Stromal cell of bone marrow (primary cell): ENCODE measurements around the gene IGF2BP3.

Experiments
- DNase-seq: peaks from one replicate; pipeline ENCODE4 v3.0.0-alpha.2; 2012; ENCODE audit warnings: low read depth

The IGF2BP3 gene

DNA sequence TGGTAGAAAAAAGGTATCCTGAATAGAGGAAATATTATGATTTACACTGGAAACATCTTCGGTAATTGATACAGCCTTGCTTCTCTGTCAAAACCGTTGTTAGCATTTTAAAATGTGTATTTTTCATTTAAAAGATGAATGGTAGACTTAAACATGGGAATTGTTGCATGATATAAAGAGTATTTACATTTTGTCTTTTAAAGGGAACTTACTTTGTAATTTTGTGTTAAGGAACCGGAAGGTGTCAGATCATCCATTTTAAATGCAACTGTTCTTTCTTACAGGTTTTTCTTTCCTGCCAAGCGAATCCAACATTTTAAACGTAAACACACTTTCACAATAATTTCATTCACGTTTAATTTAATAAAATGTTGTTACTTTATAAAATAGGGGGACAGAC, 1.8 kb upstream of the IGF2BP3 start:
- no peak for DNase-seq

GRCh38 chr7:23471106-23471859, 992 bp upstream of the IGF2BP3 start:
- no peak for DNase-seq

DNA sequence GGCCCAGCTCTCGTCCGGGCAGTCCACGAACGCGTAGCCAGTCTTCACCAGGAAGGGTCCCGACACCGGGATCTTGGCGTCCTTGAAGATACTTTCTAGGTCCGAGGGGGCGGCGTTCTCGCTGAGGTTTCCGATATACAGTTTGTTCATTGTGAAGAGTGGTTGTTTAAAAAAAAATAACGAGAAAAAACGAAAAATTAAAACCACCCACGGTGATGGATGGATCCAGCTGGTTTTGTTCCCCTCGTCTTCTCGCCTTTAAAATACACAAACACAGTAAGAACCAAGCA, 385 bp downstream of the IGF2BP3 start:
- no peak for DNase-seq

DNA sequence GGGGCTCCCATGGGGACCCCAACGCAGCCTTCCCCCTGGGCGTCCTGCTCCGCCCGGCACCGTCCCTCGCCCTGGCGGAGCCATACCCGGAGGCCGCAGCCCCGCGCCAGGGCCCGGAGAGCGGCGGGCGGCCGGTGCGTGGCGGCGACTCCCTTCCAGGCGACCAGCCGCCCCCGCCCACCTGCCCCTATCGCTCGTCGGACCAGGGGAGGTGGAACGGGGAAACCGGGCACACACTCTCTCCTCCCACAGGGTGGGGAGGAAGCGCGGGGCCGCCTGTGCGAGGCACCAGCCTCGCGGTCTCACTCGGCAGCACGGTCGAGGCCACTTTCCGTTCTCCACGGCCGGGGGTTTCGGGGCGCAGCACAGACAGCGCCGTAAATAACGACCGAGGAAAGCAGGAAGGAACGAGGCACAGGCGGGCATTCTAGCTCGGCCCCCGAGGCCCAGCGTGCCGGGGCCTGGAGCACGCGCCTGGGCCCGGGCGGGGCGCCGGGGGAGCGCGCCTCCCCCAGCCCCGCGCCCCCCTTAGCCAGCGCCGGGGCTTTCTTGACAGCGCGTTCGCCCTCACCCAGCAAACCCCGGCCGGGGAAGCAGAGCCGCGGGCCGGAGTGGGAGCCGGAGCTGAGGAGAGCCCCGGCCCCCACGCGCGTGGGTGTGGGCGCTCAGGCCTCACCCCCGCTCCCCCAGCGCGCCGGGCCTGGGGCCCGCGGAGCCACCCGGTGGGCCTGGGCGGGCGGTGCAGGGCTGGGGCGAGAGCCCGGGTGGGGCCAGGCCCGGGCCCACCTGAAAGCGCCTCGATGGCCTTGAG, 936 bp downstream of the IGF2BP3 start:
- no peak for DNase-seq

GRCh38 chr7:23468526-23469149, 1.7 kb downstream of the IGF2BP3 start:
- DNase-seq = no peak

GRCh38 chr7:23467806-23468525, 2.3 kb downstream of the IGF2BP3 start:
- no peak for DNase-seq

GRCh38 chr7:23467291-23467805, 2.9 kb downstream of the IGF2BP3 start:
- DNase-seq = no peak

GRCh38 chr7:23462846-23463245, 7.4 kb downstream of the IGF2BP3 start:
- DNase-seq = peak; percentile 38

DNA sequence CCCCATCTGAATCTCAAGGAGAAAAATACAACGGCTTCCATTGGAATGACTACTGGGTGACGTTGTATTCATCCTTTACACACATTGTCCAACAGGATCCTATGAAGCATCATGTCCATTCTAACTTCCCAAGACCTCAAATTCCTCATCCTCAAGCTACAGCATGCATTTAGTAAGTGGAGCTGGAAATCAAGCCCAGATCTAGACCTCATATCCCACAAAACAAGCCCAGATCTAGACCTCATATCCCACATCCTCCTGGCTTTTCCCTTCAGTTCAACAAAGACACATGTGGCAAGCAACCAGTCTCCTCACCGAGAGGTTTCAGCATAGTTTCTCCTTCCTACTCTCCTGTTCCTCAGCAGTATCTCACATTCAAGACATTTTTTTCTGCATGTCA, 12.2 kb downstream of the IGF2BP3 start:
- DNase-seq = no peak

DNA sequence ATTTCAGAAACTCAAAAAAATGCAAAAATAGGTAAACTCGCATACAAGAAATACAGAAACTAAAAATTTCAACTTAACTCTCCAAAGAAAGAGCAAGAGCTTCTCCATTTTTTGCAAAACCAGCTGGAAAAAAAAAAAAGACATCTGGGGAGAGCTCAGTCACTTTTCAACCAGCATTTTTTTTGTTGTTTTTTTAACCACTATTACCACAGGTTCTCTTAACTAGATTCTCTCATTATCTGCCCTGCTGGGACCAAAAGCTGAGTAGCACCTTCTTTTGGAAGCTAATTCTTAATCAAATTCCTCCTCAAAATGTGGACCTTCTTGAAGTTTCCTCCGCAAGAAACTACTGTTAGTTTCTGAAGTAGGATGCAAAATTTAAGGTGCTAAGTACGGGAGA, 14.2 kb downstream of the IGF2BP3 start:
- no peak for DNase-seq

GRCh38 chr7:23454881-23455526, 15.3 kb downstream of the IGF2BP3 start:
- DNase-seq = no peak

DNA sequence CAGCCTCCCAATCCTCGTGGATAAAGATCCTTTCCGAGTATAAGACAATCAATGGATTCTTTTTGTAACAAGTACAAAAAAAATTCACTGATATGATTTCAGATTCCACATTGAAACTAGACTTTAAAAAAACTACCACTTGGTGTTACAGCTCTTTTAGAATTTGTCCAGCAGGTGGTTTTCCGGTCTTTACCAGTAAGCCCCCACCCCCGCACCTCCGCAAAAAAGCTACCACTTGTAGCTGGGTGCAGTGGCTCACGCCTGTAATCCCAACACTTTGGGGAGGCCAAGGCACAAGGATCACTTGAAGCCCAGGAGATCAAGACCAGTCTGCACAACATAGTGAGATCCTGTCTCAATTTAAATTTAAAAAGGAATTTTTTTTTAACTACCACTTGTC, 19.8 kb downstream of the IGF2BP3 start:
- DNase-seq = no peak

DNA sequence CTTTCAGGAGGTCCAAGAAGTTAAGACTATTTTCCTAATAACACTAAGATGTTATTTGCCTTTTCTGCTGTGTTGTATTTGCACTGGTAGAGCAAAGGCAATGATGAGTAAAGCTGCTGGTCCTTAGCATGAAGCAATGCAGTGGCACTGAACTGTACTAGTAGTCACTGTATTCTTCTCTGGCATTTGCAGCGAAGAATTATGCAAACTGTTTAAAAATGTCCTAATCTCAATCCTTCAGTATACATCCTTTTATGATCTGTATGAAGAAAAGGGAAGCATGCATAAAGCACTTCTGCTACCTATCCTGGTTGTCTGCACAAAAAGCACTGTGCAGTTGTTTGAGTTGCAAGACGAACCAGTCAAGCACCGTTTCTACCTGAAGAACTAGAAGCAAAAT, 20.4 kb downstream of the IGF2BP3 start:
- no peak for DNase-seq

DNA sequence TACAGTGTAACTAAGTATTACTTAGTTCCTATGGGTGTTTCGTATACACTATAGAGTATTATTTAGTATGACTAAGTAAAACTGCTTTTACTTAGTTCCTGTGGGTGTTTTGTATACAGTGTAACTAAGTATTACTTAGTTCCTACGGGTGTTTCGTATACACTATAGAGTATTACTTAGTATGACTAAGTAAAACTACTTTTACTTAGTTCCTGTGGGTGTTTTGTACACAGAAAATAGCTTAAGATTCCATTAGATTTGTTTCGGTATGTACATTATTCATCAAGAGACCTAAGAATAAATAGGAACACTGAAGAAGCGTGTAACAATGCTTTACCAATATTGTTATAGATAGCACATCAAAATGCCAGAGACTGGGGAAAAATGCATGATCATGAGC, 25.0 kb downstream of the IGF2BP3 start:
- no peak for DNase-seq

DNA sequence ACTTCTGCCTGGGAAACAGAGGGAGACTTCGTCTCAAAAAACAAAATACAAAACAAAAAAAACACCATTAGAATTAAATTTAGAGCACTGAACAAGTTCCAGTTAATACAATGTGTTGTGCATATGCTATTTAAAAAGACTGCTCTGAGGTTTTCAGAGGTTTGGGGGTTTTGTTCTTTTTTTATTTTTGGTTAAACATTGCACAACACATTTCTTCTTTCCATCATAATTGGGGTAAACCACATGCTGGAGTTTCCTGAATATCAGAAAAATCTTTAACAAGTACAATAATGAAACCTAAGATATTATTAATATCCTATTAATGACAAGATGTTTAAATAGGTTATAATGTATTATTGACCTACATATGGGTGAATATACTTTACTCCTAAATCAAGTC, 26.3 kb downstream of the IGF2BP3 start:
- DNase-seq = no peak

GRCh38 chr7:23438171-23438570, 32.1 kb downstream of the IGF2BP3 start:
- no peak for DNase-seq

GRCh38 chr7:23434147-23434917, 36.0 kb downstream of the IGF2BP3 start:
- no peak for DNase-seq

DNA sequence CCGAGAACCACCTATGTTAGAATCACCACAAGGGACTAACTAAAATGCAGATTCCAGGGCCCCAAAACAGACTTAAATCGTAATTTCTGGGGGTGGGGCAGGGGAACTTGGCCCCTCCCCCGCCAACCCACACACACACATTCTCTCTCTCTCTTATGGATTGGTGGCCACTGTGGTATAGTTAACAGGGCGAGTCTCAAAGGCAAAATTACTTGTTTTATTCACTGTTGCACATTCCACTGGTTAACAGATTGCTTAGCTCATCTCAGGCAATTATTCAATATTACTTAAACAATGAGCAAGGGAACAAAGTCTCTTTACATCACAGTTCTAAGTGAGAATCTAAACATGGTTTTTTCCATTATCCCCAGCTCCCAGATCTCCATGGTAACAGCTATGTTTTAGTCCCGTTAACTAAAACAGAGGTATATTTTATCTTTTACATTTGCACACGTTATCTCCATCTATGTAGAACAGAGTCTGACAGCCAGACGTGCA, 38.5 kb downstream of the IGF2BP3 start:
- no peak for DNase-seq

GRCh38 chr7:23430893-23431259, 39.4 kb downstream of the IGF2BP3 start:
- no peak for DNase-seq

DNA sequence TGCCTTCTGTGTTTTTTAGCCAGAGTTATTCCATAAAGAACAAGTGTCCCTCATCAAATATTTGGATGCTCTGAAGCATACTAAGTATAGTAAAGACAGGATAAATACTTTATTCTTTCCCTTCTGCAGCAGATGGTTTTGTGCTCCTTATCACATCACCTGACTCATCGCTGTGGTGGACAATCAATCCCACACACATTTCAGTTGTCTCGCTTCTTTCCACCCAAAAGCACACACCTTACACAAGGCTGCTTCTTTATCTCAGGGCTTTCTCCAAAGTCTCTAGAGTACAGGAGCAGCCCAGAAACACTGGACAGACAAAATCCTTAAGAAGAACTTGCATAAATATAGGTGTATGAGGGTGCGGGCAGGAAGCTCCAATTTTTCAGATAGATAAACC, 43.4 kb downstream of the IGF2BP3 start:
- no peak for DNase-seq

DNA sequence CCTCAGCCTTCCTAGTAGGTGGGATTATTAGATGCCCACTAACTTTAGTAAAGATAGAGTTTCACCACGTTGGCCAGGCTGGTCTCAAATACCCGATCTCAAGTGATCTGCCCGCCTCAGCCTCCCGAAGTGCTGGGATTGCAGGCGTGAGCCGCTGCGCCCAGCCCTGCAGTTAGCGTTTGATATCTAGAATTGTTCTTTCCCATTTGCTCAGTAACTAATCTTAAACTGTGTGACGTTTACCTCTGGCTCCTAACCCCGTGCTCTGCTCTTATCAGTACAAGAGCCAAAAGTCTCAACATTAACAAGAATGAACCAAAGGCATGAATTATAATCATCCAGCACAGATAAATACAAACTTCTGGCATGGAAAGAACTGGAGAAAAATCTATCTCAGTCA, 47.4 kb downstream of the IGF2BP3 start:
- no peak for DNase-seq
